CD4-positive, alpha-beta T cell treated with Interleukin-17A for 4 hours (primary cell): Measurements from ENCODE around the gene C2CD4A.
"Not testable (repeated sequence)": the region's sequence is repeated elsewhere in the genome, so short reads cannot be mapped to it uniquely, and the experiment has no call there.

Source experiments
- DNase-seq: peaks from one replicate; pipeline ENCODE4 v3.0.0-alpha.2; 2020; ENCODE audit warnings: mixed read lengths

Gene C2CD4A

GRCh38 chr15:62066663-62067447, at the start of gene C2CD4A:
Gene C2CD4A, plus strand, starts transcription at chr15:62066977. Its CDS starts 637 bp downstream, at chr15:62067614.
- DNase-seq = peak; percentile 74

DNA sequence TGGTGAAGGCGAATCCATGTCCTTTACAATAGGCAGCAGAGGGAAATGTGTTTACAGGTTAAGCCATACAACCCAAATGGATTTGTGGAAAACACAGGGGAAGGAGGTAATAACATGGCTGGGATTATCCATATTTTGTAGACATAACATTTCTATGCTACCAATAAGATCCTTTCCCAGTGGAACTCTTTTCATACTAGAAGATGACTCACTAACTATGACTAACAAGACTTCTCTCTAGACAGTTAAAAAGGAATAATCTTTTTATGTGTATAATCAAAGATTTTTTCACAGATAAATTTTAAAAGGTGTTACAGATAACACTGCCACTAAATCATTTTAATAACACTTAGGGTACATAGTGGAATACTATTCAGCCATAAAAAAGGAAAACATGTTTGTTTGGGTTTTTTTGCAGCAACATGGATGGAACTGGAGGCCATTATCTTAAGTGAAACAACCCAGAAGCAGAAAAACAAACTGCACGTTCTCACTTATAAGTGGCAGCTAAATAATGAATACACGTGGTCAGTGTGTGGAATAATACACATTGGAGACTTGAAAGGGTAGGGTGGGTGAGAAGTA, 46.1 kb upstream of the C2CD4A start:
- no peak for DNase-seq

DNA sequence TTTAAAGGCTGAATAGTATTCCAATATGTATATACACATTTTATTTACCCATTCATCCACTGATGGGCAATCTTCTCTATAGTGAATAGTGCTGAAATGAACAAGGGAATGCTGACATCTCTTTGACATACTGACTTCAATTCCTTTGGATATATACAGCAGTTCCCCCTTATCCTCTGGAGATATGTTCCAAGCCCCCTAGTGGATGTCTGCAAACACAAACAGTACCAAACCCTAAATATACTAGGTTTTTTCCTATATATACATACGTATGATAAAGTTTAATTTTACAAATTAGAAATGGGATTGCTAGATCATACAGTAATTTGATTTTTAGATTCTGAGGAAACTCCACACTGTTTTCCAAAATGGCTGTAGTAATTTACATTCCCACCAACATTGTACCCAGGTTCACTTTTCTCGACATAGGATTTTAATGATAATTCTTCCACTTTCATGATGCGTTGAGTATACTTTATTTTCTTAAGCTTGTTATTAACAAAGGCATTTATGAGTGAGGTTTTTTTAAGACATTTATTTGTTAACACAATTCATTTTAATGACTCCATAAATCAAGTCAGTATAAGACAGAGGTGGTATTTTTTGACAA, 44.7 kb upstream of the C2CD4A start:
- no peak for DNase-seq

GRCh38 chr15:62026487-62027262, 40.1 kb upstream of the C2CD4A start:
- no peak for DNase-seq

DNA sequence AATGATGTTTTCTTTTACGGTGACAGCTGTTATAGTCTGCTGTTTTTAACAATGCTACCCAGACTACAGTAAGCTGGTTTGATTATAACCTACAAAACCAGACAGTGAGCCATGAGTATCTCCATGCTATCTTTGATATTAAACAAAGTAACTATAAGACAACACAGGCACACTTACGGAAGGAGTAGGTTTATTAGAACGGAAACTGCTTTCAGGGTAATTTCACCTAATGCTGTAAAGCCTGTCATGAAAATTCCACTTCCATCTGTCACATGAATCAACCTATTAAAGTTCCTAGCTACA, 39.6 kb upstream of the C2CD4A start:
- no peak for DNase-seq

DNA sequence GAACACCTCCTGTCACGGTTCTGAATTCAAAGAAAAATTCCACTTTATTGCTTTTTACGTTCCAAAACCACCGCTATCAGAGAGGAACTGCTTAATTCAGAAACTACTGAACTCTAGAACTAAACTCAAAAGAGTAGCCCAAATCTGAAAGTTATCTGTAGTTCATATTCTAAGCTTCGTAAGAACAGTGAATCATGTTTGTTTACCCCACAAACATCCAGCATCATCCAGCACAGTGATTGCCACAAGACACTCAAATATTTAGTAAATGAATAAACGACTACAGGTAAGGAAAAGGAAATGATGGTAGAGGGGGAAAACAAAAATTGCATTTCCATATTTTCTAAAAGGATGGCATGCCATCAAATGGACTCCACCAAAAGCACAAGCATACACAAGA, 38.9 kb upstream of the C2CD4A start:
- no peak for DNase-seq

DNA sequence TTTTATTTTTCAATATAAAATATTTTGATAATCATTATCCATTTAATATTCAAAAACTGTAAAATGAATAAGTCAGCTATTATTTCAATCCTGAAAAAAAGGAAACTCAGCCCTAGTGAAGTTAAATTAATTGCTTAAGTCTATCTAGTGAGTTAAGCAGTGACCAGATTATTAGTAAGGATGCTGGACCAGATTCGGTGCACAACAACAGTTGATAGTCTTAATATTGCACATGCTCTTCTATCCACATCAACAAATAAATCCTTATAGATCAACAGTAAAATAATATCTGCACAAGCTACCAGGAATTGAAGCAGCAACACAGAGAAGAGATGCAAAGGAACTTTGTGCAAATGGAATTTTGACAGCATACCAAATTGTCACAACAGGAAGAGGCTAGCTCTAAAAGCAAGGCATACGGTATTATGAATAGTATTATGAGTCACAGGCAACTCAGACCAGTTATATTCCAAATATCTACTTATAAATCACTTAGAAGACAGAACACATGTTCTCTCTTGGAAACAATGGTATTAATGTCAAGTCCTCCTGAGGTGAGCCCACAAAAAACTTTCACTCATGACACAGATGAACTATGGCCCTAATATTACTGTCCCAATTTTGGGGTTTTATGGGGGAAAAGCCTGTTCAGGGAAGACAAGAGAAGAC, 31.4 kb upstream of the C2CD4A start:
- no peak for DNase-seq

GRCh38 chr15:62046078-62046743, 20.6 kb upstream of the C2CD4A start:
- no peak for DNase-seq

GRCh38 chr15:62047282-62047827, 19.4 kb upstream of the C2CD4A start:
- no peak for DNase-seq

DNA sequence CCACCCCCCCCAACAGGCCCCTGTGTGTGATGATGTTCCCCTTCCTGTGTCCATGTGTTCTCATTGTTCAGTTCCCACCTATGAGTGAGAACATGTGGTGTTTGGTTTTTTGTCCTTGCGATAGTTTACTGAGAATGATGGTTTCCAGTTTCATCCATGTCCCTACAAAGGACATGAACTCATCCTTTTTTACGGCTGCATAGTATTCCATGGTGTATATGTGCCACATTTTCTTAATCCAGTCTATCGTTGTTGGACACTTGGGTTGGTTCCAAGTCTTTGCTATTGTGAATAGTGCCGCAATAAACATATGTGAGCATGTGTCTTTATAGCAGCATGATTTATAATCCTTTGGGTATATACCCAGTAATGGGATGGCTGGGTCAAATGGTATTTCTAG, 18.5 kb upstream of the C2CD4A start:
- DNase-seq = not testable (repeated sequence)

GRCh38 chr15:62050115-62050514, 16.7 kb upstream of the C2CD4A start:
- DNase-seq = no peak

DNA sequence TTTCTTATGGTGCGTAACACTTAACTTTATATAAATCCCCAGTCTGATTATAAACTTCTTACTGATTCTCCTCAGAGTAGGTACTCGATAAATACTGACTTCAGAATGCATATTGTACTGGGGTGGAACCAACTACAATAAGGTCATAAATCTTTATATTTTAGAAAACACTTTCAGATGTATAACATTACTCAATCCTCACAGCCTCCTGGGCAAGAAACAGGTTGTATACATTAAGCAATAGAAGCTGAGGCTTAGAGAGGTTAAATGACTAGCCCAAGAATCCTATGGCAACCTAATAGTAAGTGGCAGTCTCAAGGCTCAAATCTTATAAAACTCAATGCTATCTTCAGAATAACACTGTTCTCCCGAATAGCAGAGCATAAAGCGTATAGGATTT, 15.6 kb upstream of the C2CD4A start:
- DNase-seq = no peak

DNA sequence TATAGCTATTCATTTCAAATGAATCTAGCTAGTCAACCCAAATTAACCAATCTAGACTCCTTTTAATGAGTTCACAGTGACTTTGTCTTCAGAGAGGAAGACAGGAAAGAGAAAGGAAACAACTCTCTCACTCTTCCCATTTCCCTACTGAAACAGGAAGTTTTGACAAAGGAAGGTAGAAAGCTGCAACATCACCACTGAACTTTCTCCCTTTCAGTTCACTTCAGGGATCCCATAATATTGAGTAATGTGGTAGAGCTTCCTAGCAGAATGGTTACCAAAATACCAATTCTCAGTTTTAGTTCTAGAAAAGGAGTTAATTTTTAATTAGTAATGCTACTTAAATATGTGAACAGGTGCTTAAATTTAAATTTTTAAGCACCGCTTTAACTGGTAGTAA, 14.1 kb upstream of the C2CD4A start:
- DNase-seq = no peak

- DNase-seq = no peak
Measured at GRCh38 chr15:62053439-62054085, 13.2 kb upstream of the C2CD4A start.

DNA sequence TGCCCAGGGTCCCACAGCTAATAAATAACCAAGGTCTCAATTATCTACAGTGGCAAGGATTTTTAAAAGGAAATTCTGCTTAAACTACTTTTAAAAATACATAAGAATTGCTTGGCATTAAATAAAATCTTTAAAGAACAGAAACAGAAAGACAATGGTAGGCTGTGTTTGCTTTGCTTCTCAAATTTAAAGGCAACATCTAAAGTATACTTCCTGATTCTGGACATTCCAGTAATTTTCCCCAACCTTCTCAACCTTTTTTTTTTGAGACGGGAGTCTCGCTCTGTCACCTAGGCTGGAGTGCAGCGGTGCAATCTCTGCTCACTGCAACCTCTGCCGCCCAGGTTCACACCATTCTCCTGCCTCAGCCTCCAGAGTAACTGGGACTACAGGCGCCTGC, 11.8 kb upstream of the C2CD4A start:
- no peak for DNase-seq

DNA sequence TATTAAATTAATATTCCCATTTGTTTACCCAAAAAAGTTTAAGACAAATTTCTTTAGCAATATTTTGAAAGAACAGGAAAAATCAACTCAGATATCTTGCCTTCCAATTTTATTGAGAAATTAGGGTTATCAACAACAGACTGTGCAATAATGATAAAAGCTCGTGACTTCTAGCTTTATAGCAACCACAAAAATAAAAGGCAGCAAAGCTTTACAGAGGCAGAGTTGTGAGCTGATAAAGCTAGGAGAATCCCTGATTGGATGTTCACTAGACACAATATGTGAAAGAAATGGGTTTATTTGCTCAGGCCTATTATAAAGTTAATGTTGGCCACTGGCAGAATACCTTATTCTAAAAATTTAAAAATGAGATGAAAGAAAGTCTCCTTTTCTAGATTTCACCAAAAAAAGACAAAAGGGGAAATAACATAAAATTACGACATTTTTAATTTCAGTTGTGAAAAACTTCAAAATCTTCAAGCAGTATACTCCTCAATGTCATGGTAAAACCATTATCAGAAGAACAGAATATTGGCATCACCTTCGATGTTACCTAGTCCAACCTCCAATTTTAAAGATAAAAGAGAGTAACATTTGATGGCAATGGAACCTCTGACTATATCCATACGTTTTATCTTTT, 9.3 kb upstream of the C2CD4A start:
- DNase-seq = no peak

- DNase-seq = no peak
Measured at GRCh38 chr15:62058327-62059028, 8.3 kb upstream of the C2CD4A start.

DNA sequence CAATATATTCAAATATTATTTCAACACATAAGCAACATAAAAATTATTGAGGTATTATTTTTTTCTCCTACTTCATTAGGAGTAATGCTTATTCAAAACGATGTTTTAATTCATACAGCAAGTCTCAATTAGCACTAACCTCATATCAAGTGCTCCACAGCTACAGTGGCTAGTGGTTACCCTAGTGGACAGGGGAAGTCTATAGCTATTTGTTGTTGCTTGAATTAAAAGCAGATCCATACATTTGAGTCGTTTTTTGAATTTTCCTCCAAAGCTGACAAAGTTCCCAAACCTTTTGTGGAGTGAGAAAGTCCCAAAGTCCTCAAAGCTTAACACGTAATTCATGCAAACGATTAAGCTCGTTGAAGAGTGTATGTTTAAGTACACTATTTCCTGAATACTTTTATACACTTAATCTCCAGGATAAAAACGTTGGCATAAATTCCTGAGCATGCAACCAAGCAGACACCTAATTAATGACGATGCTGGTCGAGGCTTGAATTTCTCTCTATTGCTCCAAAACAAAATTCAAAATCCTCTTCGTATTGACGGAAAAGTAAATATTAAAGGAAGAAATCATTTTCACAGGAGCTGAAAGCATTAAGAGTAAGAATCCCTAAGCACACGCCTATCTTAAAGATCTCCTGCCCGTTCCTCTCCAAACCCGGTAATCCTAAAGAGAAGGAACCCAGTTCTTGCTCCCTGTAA, 7.5 kb upstream of the C2CD4A start:
- no peak for DNase-seq

DNA sequence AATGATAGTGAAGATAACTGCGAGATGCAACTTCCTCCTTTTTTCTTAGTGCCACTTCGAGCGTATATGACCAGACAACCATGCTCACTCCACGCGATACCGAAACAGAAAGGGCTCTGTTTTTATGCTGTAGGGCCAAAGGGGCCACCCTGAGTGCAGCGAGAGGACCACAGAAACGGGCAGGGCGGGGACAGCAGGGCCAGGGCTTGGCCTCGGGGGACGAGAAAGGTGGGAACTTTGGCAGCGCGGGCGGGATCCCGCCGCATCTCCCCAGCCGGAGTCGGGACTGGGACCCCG, 7.0 kb upstream of the C2CD4A start:
- DNase-seq = peak; percentile 54
